GM23248 (cell line): ENCODE results near the gene DNPH1. TPM values are rescaled to one million over a fixed set of nuclear protein-coding genes. Genes with fewer than 3 reads are reported as not detected.

Experiments used
- DNase-seq: peaks from one replicate; pipeline ENCODE4 v3.0.0-alpha.2; 2015
- H2AFZ ChIP-seq: fragments of 200-600 bp; sonication (generic); 2 replicates; pipeline ENCODE4 v1.6.1; 2016; ENCODE audit warnings: antibody characterized with exemption
- H3F3A ChIP-seq: fragments of 200-600 bp; sonication (generic); 2 replicates; pipeline ENCODE4 v1.6.1; 2016; ENCODE audit warnings: mild to moderate bottlenecking, antibody characterized with exemption, mixed run types; ENCODE audit not compliant: insufficient read depth
- H3K27ac ChIP-seq: fragments of 200-600 bp; sonication (generic); 2 replicates; pipeline ENCODE4 v1.5.1; 2016; ENCODE audit warnings: mild to moderate bottlenecking
- H3K27me3 ChIP-seq: fragments of 200-600 bp; sonication (generic); replicated peaks from 2 replicates; pipeline ENCODE4 v1.6.1; 2016; ENCODE audit warnings: mild to moderate bottlenecking; ENCODE audit not compliant: insufficient read depth
- H3K36me3 ChIP-seq: fragments of 200-600 bp; sonication (generic); 2 replicates; pipeline ENCODE4 v1.6.1; 2016; ENCODE audit warnings: low read depth, mild to moderate bottlenecking
- H3K4me1 ChIP-seq: fragments of 200-600 bp; sonication (generic); 2 replicates; pipeline ENCODE4 v1.6.1; 2016; ENCODE audit warnings: mild to moderate bottlenecking; ENCODE audit not compliant: insufficient read depth
- H3K4me2 ChIP-seq: fragments of 200-600 bp; sonication (generic); one replicate; pipeline ENCODE4 v1.6.1; 2016; ENCODE audit warnings: mild to moderate bottlenecking; ENCODE audit not compliant: unreplicated experiment
- H3K4me3 ChIP-seq: fragments of 200-600 bp; sonication (generic); 2 replicates; pipeline ENCODE4 v1.5.1; 2016; ENCODE audit warnings: mild to moderate bottlenecking
- H3K79me2 ChIP-seq: fragments of 200-600 bp; sonication (generic); 2 replicates; pipeline ENCODE4 v1.6.1; 2016; ENCODE audit warnings: mild to moderate bottlenecking; ENCODE audit not compliant: insufficient read depth
- H3K9ac ChIP-seq: fragments of 200-600 bp; sonication (generic); 2 replicates; pipeline ENCODE4 v1.6.1; 2016; ENCODE audit warnings: mild to moderate bottlenecking
- H3K9me2 ChIP-seq: fragments of 200-600 bp; sonication (generic); 2 replicates; pipeline ENCODE4 v1.6.1; 2016; ENCODE audit warnings: mixed run types, mild to moderate bottlenecking, moderate library complexity; ENCODE audit not compliant: insufficient read depth
- H3K9me3 ChIP-seq: fragments of 200-600 bp; sonication (generic); one replicate; pipeline ENCODE4 v1.6.1; 2017; ENCODE audit warnings: low read depth
- H4K20me1 ChIP-seq: fragments of 200-600 bp; sonication (generic); 2 replicates; pipeline ENCODE4 v1.6.0; 2016; ENCODE audit not compliant: insufficient read depth
- EZH2 ChIP-seq: fragments of 200-600 bp; sonication (generic); IDR thresholded peaks from 2 replicates; pipeline ENCODE4 v1.6.1; 2018; ENCODE audit warnings: antibody characterized with exemption, mild to moderate bottlenecking; ENCODE audit not compliant: insufficient read depth, poor library complexity, severe bottlenecking
- EZH2phosphoT487 ChIP-seq: fragments of 200-600 bp; sonication (generic); IDR thresholded peaks from 2 replicates; pipeline ENCODE4 v1.6.1; 2018; ENCODE audit warnings: antibody characterized with exemption, moderate library complexity, mild to moderate bottlenecking, low read depth; ENCODE audit not compliant: insufficient read depth
- WGBS, 2 experiments: methylation state at CpG; one replicate each; pipeline ENCODE4 v1.1.6; 2015 to 2017; ENCODE audit warnings: low lambda C conversion rate in 2 of 2, low coverage in 1 of 2; ENCODE audit errors: missing lambda C conversion rate in 2 of 2; 5-methylcytosine and 5-hydroxymethylcytosine counted together
- in situ Hi-C: fragments of 300-500 bp; cut with MboI; formaldehyde crosslinking; loops from 2 replicates; pipeline ENCODE4 v1.15.0; 2020
- polyA plus RNA-seq: library from polyadenylated mRNA; unstranded; fragments of >200 nt; fragmentation: Nextera tagmentation; extraction: Ambion mirVana; gene quantifications from 2 replicates; pipeline ENCODE4 v1.2.1, GENCODE V29; 2016
- total RNA-seq: library from RNA; depleted of rRNA; stranded (reverse); fragments of >200 nt; shearing (Covaris generic); gene quantifications from 2 replicates; pipeline ENCODE4 v1.2.3, GENCODE V29; 2014

The DNPH1 gene
- total and polyA plus RNA-seq, 2 experiments from 2014 or later: 93.6 to 94.8 TPM

DNA sequence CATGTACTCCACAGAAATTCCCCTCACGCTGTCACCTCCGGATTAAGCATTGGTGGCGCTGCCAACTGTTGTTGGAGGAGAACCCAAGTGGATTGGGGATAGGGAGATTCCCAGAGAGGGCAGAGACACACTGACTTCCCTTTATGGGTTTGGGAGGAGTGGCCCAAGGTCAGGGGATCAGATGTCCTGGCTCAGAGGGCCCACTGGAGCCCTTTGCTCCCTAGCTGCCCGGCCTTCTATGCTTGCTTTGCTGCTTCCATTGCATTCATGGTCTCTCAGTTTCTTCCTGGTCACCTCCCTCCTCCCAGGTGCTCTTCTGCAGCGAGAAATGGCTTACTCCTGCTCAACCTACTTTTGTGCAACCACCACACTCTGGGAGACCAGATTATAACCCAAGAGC lies 32.9 kb downstream of the DNPH1 start:
- TF ChIP-seq EZH2phosphoT487 (no peak), EZH2 (no peak)
- in situ Hi-C loops: no loop called here
- 80 to 83% methylated on average over 5 of the region's 5 CpGs for WGBS, 2 experiments

DNA sequence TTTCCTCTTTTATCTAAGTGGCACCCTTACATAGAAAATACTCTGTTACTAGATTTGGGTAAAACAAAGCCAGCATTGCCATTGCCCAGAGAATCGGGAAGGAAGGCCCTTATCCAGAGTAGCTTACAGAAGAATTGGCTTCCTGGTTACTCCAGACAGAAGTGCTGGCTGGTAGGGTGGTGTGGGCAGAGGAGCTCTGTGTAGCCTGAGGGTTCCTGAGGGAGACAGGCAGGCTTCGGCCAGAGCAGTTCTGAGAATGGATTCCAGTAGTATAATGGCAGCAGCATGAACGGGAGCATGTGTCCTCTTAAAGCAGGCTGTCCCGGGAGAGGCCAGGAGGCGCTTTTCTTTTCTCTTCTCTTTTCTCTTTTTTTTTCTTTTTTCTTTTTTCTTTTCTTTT lies 35.4 kb downstream of the DNPH1 start:
- H2AFZ ChIP-seq: no peak overlapping the region
- H3K27ac ChIP-seq: no peak overlapping the region
- no peaks in the 10 kb centered on the region for H3K4me1 ChIP-seq
- 84 to 89% methylated on average over 4 to 5 of the region's 5 CpGs for WGBS, 2 experiments
- no peaks in the 10 kb centered on the region for H4K20me1 ChIP-seq
- H3K27me3 ChIP-seq: no peaks in the 10 kb centered on the region
- in situ Hi-C loops: no loop called here
- DNase-seq: no peak
- H3K4me3 ChIP-seq: no peak overlapping the region
- H3K9me3 ChIP-seq: no peaks in the 10 kb centered on the region
- H3K9ac ChIP-seq: no peak overlapping the region
- H3K36me3 ChIP-seq: peaks cover 10% of the 10 kb centered on the region
- H3K4me2 ChIP-seq: no peak overlapping the region
- no peak for TF ChIP-seq EZH2
- TF ChIP-seq EZH2phosphoT487: no peak
- H3K9me2 ChIP-seq: no peaks in the 10 kb centered on the region
- no peaks in the 10 kb centered on the region for H3F3A ChIP-seq
- no peaks in the 10 kb centered on the region for H3K79me2 ChIP-seq

More for the DNA sequence above, 32.9 kb downstream of the DNPH1 start:
- H4K20me1 ChIP-seq: no peaks in the 10 kb centered on the region
- H3K9me2 ChIP-seq: no peaks in the 10 kb centered on the region
- no peak overlapping the region for H2AFZ ChIP-seq
- H3F3A ChIP-seq: no peaks in the 10 kb centered on the region
- no peaks in the 10 kb centered on the region for H3K4me1 ChIP-seq
- H3K9ac ChIP-seq: no peak overlapping the region
- no peak for DNase-seq
- peaks cover 10% of the 10 kb centered on the region for H3K36me3 ChIP-seq
- no peaks in the 10 kb centered on the region for H3K9me3 ChIP-seq
- H3K4me2 ChIP-seq: no peak overlapping the region
- H3K27me3 ChIP-seq: no peaks in the 10 kb centered on the region
- H3K4me3 ChIP-seq: no peak overlapping the region
- no peak overlapping the region for H3K27ac ChIP-seq
- H3K79me2 ChIP-seq: no peaks in the 10 kb centered on the region

DNA sequence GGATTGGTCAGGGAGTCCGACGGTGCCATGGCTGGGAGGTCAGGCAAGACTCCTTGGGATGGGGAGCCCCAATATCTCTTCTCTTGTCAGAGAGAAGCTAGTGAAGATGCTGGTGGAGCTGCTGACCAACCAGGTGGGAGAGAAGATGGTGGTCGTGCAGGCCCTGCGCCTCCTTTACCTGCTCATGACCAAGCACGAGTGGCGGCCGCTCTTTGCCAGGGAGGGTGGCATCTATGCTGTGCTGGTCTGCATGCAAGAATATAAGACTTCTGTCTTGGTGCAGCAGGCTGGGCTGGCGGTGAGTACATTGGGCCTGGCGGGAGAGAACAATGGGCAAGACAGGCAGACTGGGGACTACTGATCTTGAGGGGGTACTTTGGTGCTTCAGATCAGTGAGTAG lies 36.4 kb downstream of the DNPH1 start:
- Histone ChIP-seq H3K9me2 (no peaks in the 10 kb centered on the region), H3K79me2 (no peaks in the 10 kb centered on the region), H3K27ac (no peak overlapping the region), H3K9ac (no peak overlapping the region), H3F3A (no peaks in the 10 kb centered on the region), H3K27me3 (no peaks in the 10 kb centered on the region), H3K36me3 (peaks cover 10% of the 10 kb centered on the region), H3K4me3 (no peak overlapping the region), H2AFZ (no peak overlapping the region), H3K9me3 (no peaks in the 10 kb centered on the region), H4K20me1 (no peaks in the 10 kb centered on the region), H3K4me1 (no peaks in the 10 kb centered on the region), H3K4me2 (no peak overlapping the region)
- 94 to 95% methylated on average over 7 to 9 of the region's 9 CpGs for WGBS, 2 experiments
- TF ChIP-seq EZH2 (no peak), EZH2phosphoT487 (no peak)
- DNase-seq: no peak
- in situ Hi-C loops: no loop called here

DNA sequence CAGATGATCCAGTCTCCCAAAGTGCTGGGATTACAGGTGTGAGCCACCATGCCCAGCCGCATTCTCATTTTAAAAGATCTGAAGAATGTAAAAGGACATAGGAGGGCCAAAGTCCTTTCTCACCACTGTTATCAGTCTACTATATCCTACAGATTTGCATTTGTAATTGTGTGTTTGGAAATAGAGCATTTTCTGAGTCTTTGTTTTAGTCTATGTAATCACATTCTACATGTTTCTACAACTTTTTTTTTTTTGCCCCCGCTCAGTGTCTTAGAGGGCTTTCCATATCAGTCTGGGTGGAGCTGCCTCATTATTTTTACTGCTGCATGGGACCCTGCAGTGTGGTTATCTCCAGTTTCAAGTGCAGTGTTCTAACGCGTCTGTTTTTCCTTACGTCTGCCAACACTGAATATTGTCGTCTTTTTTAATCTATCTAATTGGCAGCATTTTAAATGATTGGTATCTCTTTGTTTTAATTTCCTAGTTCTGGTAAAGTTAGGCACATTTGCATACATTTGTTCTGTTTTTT lies 39.4 kb downstream of the DNPH1 start:
- no peak overlapping the region for H3K4me3 ChIP-seq
- H3K9me2 ChIP-seq: no peaks in the 10 kb centered on the region
- in situ Hi-C loops: no loop called here
- H3F3A ChIP-seq: no peaks in the 10 kb centered on the region
- H3K27me3 ChIP-seq: no peaks in the 10 kb centered on the region
- no peaks in the 10 kb centered on the region for H3K79me2 ChIP-seq
- H4K20me1 ChIP-seq: no peaks in the 10 kb centered on the region
- no peak overlapping the region for H3K27ac ChIP-seq
- no peak for DNase-seq
- H3K4me2 ChIP-seq: no peak overlapping the region
- peaks cover 13% of the 10 kb centered on the region for H3K36me3 ChIP-seq
- H2AFZ ChIP-seq: no peak overlapping the region
- no peak overlapping the region for H3K9ac ChIP-seq
- 75 to 83% methylated on average over 6 of the region's 6 CpGs for WGBS, 2 experiments
- TF ChIP-seq EZH2phosphoT487 (no peak), EZH2 (no peak)
- H3K4me1 ChIP-seq: no peaks in the 10 kb centered on the region
- no peaks in the 10 kb centered on the region for H3K9me3 ChIP-seq

DNA sequence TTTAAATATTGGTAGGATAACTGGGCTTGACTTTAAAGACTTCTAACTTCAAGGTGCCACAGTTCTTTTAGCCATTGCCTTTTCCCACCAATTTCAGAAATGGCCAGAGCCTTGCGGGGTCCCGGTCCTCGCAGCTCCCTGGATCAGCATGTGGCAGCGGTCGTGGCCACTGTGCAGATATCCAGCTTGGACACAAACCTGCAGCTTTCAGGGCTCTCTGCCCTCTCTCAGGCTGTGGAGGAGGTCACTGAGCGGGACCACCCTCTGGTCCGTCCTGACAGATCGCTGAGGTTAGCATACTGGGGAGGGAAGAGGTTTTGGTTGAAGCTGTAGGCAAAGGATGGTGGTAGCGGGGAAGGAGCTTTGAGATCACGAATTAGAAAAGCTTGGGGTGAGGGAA lies 40.9 kb downstream of the DNPH1 start:
- in situ Hi-C loops: no loop called here
- Histone ChIP-seq H3K4me1 (no peaks in the 10 kb centered on the region), H3K4me3 (no peak overlapping the region), H3K9me3 (no peaks in the 10 kb centered on the region), H3K36me3 (peaks cover 11% of the 10 kb centered on the region), H4K20me1 (no peaks in the 10 kb centered on the region), H2AFZ (no peak overlapping the region), H3K9ac (no peak overlapping the region), H3K79me2 (peaks cover 3% of the 10 kb centered on the region; the same call in 1 of the 2 replicates), H3K27ac (no peak overlapping the region), H3F3A (no peaks in the 10 kb centered on the region), H3K27me3 (no peaks in the 10 kb centered on the region), H3K9me2 (no peaks in the 10 kb centered on the region), H3K4me2 (no peak overlapping the region)
- 90 to 91% methylated on average over 10 of the region's 10 CpGs for WGBS, 2 experiments
- no peak for DNase-seq
- TF ChIP-seq EZH2 (no peak), EZH2phosphoT487 (no peak)
